Lower leg skin (tissue), 3 donors: Measurements from ENCODE around the gene CNPPD1.

Source experiments
- POLR2A ChIP-seq, 2 donors: fragments of 450-650 bp; IDR thresholded peaks; one replicate each; pipeline ENCODE4 v1.6.1; 2016 to 2017; ENCODE audit warnings: antibody characterized with exemption in 2 of 2, mild to moderate bottlenecking in 1 of 2, moderate library complexity in 1 of 2
- TF ChIP-seq, protein P1 (sequence below), 3 donors: fragments of 450-650 bp; IDR thresholded peaks; one replicate each; pipeline ENCODE4 v1.5.1; 2016; ENCODE audit warnings: antibody characterized with exemption in 3 of 3, mild to moderate bottlenecking in 3 of 3, moderate library complexity in 2 of 3

DNA sequence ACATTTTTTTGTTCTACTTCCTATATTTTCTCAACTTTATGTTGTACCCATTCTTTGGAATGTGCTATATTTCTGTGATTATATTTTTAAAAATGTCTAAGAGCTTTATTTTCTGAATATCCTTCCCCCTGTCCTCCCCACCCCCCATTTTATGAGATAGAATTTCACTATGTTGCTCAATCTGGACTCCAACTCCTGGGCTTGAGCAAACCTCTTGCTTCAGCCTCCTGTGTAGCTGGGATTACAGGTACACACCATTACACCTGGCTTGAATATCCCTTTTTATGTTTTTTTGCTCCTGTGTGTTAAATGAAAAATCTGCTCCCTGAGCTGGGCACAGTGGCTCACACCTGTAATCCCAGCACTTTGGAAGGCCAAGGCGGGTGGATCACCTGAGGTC lies 20.7 kb upstream of the CNPPD1 start:
- TF ChIP-seq, protein P1, sequence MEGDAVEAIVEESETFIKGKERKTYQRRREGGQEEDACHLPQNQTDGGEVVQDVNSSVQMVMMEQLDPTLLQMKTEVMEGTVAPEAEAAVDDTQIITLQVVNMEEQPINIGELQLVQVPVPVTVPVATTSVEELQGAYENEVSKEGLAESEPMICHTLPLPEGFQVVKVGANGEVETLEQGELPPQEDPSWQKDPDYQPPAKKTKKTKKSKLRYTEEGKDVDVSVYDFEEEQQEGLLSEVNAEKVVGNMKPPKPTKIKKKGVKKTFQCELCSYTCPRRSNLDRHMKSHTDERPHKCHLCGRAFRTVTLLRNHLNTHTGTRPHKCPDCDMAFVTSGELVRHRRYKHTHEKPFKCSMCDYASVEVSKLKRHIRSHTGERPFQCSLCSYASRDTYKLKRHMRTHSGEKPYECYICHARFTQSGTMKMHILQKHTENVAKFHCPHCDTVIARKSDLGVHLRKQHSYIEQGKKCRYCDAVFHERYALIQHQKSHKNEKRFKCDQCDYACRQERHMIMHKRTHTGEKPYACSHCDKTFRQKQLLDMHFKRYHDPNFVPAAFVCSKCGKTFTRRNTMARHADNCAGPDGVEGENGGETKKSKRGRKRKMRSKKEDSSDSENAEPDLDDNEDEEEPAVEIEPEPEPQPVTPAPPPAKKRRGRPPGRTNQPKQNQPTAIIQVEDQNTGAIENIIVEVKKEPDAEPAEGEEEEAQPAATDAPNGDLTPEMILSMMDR (IDR thresholded peaks at IDR 0.05): no peak
- no peak for TF ChIP-seq POLR2A (IDR thresholded peaks at IDR 0.05)
